Lower lobe of right lung (tissue), 2 donors: ENCODE measurements around the gene NEURL1B. TPM values are rescaled to one million over a fixed set of nuclear protein-coding genes. Genes with fewer than 3 reads are reported as not detected.

Source experiments
- ATAC-seq, 2 donors: fragments of 200-7000 bp; cut with Tn5 transposase; one replicate each; pipeline ENCODE4 v1.9.1; 2020 to 2022; ENCODE audit warnings: mild to moderate bottlenecking in 2 of 2, moderate library complexity in 2 of 2
- DNase-seq: peaks from one replicate; pipeline ENCODE4 v3.0.0-alpha.2; 2020
- H3K27ac ChIP-seq: fragments of 200-600 bp; one replicate; pipeline ENCODE4 v1.8.0; 2022
- H3K27me3 ChIP-seq: fragments of 200-600 bp; one replicate; pipeline ENCODE4 v1.8.0; 2022; ENCODE audit warnings: low read depth
- H3K36me3 ChIP-seq: fragments of 200-600 bp; one replicate; pipeline ENCODE4 v1.8.0; 2022; ENCODE audit warnings: mild to moderate bottlenecking
- H3K4me1 ChIP-seq: fragments of 200-600 bp; one replicate; pipeline ENCODE4 v1.8.0; 2022
- H3K4me3 ChIP-seq: fragments of 200-600 bp; one replicate; pipeline ENCODE4 v1.8.0; 2022; ENCODE audit warnings: mild to moderate bottlenecking
- H3K9me3 ChIP-seq: fragments of 200-600 bp; one replicate; pipeline ENCODE4 v1.8.0; 2022
- CTCF ChIP-seq: fragments of 200-600 bp; IDR thresholded peaks from one replicate; pipeline ENCODE4 v1.8.0; 2022; ENCODE audit warnings: antibody characterized with exemption, mild to moderate bottlenecking
- intact Hi-C: fragments of 100-400 bp; cut with DNase I; formaldehyde crosslinking; loops from one replicate; pipeline ENCODE4 v1.11.0; 2022
- total RNA-seq: library from RNA; stranded (reverse); fragmentation: NEBNext Ultra II Directional; extraction: Animal tissue kit (Norgen Biotek cat#: 25700); gene quantifications from one replicate; pipeline ENCODE4 v1.2.1, GENCODE V29; 2021
- donor health status: DM: no; HTN: yes; CAD: no; lungs with severe emphysema.

NEURL1B gene
- total RNA-seq, 1 donor from 2014 or later: 24.8 TPM

DNA sequence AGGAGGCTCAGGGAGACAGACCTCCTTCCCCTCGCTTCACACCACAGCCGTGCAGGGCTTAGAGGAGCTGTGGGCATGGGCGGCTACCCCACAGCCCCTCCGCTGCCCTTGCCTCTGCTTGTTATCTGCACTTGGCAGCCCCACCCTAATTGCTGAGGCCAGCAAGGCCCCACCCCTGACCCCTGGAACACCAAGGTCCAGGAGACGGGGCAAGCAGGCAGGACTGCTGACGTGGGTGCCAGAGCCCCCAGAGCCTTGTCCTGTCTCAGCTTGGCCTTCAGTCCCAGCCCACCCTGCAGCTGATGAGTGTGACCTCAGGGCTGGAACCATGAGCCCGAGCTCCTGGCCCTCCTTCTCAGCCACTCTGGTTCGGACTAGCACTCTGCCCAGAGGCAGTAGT, 29.1 kb upstream of the NEURL1B start:
- Histone ChIP-seq H3K27me3 (no peaks in the 10 kb centered on the region), H3K27ac (no peak overlapping the region), H3K4me3 (no peak overlapping the region), H3K9me3 (no peaks in the 10 kb centered on the region), H3K4me1 (no peaks in the 10 kb centered on the region), H3K36me3 (no peaks in the 10 kb centered on the region)
- DNase-seq (no peak), ATAC-seq (no peak)
- TF ChIP-seq CTCF: no peak
- intact Hi-C loops: no loop called here

- Histone ChIP-seq H3K4me1 (no peaks in the 10 kb centered on the region), H3K4me3 (no peak overlapping the region), H3K36me3 (no peaks in the 10 kb centered on the region), H3K27me3 (no peaks in the 10 kb centered on the region), H3K27ac (no peak overlapping the region), H3K9me3 (no peaks in the 10 kb centered on the region)
- ATAC-seq (no peak), DNase-seq (no peak)
- intact Hi-C loops: no loop called here
- TF ChIP-seq CTCF: no peak
Measured at GRCh38 chr5:172612771-172613170, 28.3 kb upstream of the NEURL1B start.

GRCh38 chr5:172616136-172616535, 24.9 kb upstream of the NEURL1B start:
- intact Hi-C loops: no loop called here
- Histone ChIP-seq H3K27ac (no peak overlapping the region), H3K4me3 (no peak overlapping the region), H3K4me1 (no peaks in the 10 kb centered on the region), H3K36me3 (no peaks in the 10 kb centered on the region), H3K27me3 (no peaks in the 10 kb centered on the region), H3K9me3 (no peaks in the 10 kb centered on the region)
- no peak for TF ChIP-seq CTCF
- DNase-seq: no peak
- no peak for ATAC-seq

DNA sequence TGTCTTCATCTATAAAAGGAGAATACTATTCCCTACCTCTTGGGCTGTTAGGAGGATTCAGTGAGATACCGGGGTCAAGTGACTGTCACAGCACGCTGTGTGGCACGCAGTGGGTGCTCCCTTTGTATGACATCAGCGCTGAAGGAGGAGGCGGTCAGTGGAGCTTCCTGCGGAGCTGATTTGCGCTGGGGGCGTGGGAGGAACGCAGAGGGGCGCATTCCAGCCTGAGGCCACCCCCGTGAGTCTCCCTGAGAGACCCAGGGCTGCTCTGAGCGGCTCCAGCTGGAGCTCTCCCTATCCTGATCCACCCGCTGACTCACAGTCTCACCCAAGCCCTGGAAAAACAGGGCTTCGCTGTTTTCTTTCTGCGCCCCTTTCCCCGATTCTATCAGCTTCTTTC, 24.3 kb upstream of the NEURL1B start:
- H3K4me1 ChIP-seq: no peaks in the 10 kb centered on the region
- no peak for DNase-seq
- no peaks in the 10 kb centered on the region for H3K27me3 ChIP-seq
- intact Hi-C loops: no loop called here
- peak; percentile 60 to 69 for ATAC-seq
- no peaks in the 10 kb centered on the region for H3K9me3 ChIP-seq
- no peak overlapping the region for H3K4me3 ChIP-seq
- no peak overlapping the region for H3K27ac ChIP-seq
- H3K36me3 ChIP-seq: no peaks in the 10 kb centered on the region
- TF ChIP-seq CTCF: no peak

DNA sequence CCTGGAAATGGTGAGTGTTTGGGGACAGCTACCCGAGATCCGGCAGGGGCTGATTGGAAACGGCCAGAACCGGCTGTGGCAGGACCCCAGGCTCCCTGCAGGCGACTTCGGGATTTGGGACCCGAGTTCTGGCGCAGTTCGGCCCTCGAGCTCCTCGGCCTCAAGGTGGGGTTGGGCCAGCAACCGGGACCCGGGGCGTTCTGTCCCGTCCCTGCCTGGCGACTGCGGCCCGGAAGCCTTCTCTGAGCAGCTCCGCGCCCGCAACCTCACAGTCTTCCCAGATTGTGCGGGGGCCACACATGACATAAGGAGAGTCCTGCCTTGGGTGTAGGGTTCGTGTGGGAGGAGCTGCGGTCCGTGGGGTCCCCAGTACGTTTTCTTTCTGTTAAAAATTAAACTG, 23.2 kb upstream of the NEURL1B start:
- H3K9me3 ChIP-seq: no peaks in the 10 kb centered on the region
- H3K27me3 ChIP-seq: no peaks in the 10 kb centered on the region
- ATAC-seq (no peak), DNase-seq (no peak)
- H3K27ac ChIP-seq: no peak overlapping the region
- H3K4me1 ChIP-seq: no peaks in the 10 kb centered on the region
- TF ChIP-seq CTCF: no peak
- intact Hi-C loops: no loop called here
- H3K36me3 ChIP-seq: no peaks in the 10 kb centered on the region
- no peak overlapping the region for H3K4me3 ChIP-seq
